HUES64 (cell line): ENCODE results near the gene CFAP46.

Source experiments
- H3K27ac ChIP-seq: 2 replicates; pipeline ENCODE4 v1.7.0; 2013; ENCODE audit warnings: low read depth, low read length, inconsistent platforms
- H3K27me3 ChIP-seq: 2 replicates; pipeline ENCODE4 v1.6.1; 2013; ENCODE audit warnings: mild to moderate bottlenecking, low read length; ENCODE audit not compliant: insufficient read depth
- H3K36me3 ChIP-seq: 2 replicates; pipeline ENCODE4 v1.6.1; 2013; ENCODE audit warnings: mild to moderate bottlenecking, low read length; ENCODE audit not compliant: insufficient read depth
- H3K4me1 ChIP-seq: 2 replicates; pipeline ENCODE4 v1.6.1; 2013; ENCODE audit warnings: mild to moderate bottlenecking, low read length, moderate library complexity; ENCODE audit not compliant: insufficient read depth
- H3K4me3 ChIP-seq: 2 replicates; pipeline ENCODE4 v1.5.1; 2013; ENCODE audit warnings: mild to moderate bottlenecking, low read length, moderate library complexity
- H3K9ac ChIP-seq: 2 replicates; pipeline ENCODE4 v1.6.1; 2013; ENCODE audit warnings: mild to moderate bottlenecking, low read depth, low read length
- H3K9me3 ChIP-seq: 2 replicates; pipeline ENCODE4 v1.6.1; 2013; ENCODE audit warnings: low read depth, low read length; ENCODE audit not compliant: insufficient read depth
- WGBS: fragments of 150-250, 120-280 bp; methylation state at CpG from one replicate; pipeline ENCODE4 v1.1.7; 2013; ENCODE audit warnings: missing lambda C conversion rate; 5-methylcytosine and 5-hydroxymethylcytosine counted together

The CFAP46 gene

GRCh38 chr10:132867801-132868644 lies 74.3 kb downstream of the CFAP46 start:
- H3K9ac ChIP-seq: no peak overlapping the region
- 94% methylated on average over 41 of the region's 41 CpGs for WGBS

DNA sequence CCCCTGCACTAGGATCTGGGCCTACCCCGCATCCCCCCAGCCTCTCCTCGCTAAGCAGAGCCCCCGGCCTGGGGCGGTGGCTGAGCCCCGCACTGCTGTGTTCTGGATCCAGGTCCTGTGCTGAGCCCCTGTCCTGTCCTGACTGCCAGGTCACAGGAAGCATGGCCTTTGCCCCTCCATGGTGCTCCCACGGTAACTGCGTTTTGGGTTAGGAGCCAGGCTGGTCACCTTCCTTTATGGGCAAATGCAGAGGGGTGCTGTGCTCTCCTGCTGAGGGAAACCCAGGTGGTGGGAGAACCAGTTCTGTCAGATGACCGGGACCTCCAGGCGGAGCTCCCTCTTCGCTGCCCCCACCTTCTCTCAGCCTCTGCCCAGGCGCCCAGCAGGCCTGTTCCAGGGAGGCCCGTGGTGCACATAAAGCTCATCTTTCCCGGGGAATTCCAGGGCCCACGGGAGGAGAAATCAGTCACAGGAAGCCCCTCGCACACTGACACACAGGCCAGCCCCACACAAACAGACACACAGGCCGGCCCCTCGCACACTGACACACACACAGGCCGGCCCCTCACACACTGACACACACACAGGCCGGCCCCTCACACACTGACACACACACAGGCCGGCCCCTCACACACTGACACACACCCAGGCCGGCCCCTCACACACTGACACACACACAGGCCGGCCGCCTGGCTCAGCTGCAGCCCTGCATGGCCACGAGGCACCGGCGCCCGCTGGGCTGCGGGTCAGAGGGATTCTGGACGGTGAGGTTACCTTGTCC lies 75.6 kb downstream of the CFAP46 start:
- WGBS: 92% methylated on average over 29 of the region's 29 CpGs
- no peaks in the 10 kb centered on the region for H3K4me1 ChIP-seq

More at GRCh38 chr10:132867801-132868644, 74.3 kb downstream of the CFAP46 start:
- H3K27me3 ChIP-seq: no peaks in the 10 kb centered on the region
- no peaks in the 10 kb centered on the region for H3K4me1 ChIP-seq
- H3K27ac ChIP-seq: no peak overlapping the region
- H3K4me3 ChIP-seq: no peak overlapping the region
- H3K36me3 ChIP-seq: no peaks in the 10 kb centered on the region
- H3K9me3 ChIP-seq: no peaks in the 10 kb centered on the region

DNA sequence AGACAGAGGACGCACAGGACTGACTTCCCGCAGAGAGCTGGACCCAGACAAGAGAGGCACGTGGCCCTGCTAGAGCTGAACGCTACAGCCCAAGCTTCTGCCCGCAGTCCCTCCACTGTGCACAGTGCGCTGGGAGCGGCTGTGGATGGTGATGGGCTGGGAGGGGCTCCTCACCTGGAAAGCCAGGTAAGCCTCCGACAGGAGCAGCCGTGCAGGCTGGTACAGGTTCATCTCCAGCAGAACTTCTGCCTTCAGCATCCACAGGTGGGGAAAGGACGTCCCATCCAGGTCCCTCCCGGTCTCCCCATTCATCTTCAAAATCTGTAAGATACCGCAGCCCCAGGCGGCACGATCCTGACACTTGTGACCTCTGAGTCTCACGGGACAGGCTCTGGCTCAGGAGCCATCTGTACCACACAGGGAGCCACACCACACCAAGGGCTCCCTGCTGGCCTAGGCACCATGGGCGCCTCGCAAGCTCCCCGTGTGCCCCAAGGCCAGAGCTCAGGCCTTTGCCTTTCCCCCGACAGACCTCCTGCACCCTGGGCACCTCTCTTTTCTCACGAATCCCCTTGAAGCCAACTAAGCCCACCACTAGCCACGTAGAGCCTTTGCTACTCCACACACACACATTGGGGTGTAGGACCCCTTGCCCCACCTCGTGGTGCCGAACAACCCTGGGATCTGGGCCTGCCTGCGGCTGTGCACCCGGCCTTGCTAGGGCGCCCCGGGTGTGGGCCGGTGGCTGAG lies 76.3 kb downstream of the CFAP46 start:
- no peaks in the 10 kb centered on the region for H3K4me1 ChIP-seq
- no peaks in the 10 kb centered on the region for H3K9me3 ChIP-seq
- no peaks in the 10 kb centered on the region; the same call in 1 of the 2 replicates for H3K27me3 ChIP-seq
- H3K9ac ChIP-seq: no peak overlapping the region
- no peaks in the 10 kb centered on the region for H3K36me3 ChIP-seq
- 94% methylated on average over 28 of the region's 28 CpGs for WGBS
- H3K27ac ChIP-seq: no peak overlapping the region
- no peak overlapping the region for H3K4me3 ChIP-seq

More for the DNA sequence above, 75.6 kb downstream of the CFAP46 start:
- Histone ChIP-seq H3K4me3 (no peak overlapping the region), H3K27me3 (no peaks in the 10 kb centered on the region; the same call in 1 of the 2 replicates), H3K27ac (no peak overlapping the region), H3K36me3 (no peaks in the 10 kb centered on the region), H3K9ac (no peak overlapping the region), H3K9me3 (no peaks in the 10 kb centered on the region)

- WGBS: 82% methylated on average over 14 of the region's 14 CpGs
- H3K27me3 ChIP-seq: no peaks in the 10 kb centered on the region; the same call in 1 of the 2 replicates
Observed at GRCh38 chr10:132865171-132865631, 77.2 kb downstream of the CFAP46 start.

DNA sequence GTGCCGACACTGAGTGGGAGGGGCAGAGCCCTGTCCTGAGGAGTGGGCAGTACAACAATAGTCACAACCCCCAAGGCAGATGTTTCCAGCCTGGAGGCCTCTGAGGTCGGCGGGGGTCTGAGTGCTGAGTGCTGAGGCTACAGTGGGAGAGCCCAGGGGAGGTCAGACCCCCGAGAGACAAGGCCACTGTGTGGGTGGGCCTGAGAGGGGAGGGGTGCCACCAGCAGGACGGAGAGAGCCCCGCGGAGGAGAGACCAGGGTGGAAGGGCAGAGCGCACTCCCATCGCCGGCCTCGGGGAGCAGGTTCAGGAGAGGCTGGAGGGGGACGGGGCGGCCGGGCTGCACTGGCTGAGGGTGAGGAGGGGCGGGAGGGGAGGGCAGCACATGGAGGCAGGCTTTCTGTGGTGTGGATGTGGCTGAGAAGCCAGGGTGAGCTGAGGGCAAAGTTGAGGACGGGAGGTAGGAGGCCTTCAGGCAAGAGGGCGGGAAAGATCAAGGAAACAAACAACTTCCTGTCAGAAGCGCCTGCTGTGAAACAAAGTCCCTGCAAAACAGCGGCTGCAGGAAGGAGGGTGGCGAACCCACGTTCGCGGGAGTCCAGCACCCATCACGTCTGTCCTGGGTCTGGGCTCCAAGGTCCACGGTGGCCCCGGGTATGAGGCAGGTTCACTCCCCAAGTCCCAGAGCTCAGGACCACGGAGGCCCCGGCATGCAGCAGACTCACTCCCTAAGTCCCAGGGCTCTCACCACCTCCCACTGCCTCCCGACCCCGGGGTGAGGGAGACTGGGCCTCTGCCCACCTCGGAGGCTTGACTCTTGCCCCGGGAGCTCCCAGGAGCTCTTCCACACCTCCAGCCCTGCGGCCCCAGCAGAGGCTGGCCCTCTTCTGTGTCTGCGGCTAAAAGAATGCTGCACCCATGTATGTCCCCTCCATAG lies 79.6 kb downstream of the CFAP46 start:
- Histone ChIP-seq H3K36me3 (no peaks in the 10 kb centered on the region), H3K4me3 (no peak overlapping the region), H3K27me3 (no peaks in the 10 kb centered on the region; the same call in 1 of the 2 replicates), H3K9me3 (no peaks in the 10 kb centered on the region), H3K27ac (no peak overlapping the region), H3K9ac (no peak overlapping the region), H3K4me1 (no peaks in the 10 kb centered on the region)
- 47% methylated on average over 34 of the region's 34 CpGs for WGBS

More at GRCh38 chr10:132865171-132865631, 77.2 kb downstream of the CFAP46 start:
- H3K9ac ChIP-seq: no peak overlapping the region
- no peak overlapping the region for H3K27ac ChIP-seq
- no peaks in the 10 kb centered on the region for H3K9me3 ChIP-seq
- H3K4me1 ChIP-seq: no peaks in the 10 kb centered on the region
- H3K36me3 ChIP-seq: no peaks in the 10 kb centered on the region
- no peak overlapping the region for H3K4me3 ChIP-seq

DNA sequence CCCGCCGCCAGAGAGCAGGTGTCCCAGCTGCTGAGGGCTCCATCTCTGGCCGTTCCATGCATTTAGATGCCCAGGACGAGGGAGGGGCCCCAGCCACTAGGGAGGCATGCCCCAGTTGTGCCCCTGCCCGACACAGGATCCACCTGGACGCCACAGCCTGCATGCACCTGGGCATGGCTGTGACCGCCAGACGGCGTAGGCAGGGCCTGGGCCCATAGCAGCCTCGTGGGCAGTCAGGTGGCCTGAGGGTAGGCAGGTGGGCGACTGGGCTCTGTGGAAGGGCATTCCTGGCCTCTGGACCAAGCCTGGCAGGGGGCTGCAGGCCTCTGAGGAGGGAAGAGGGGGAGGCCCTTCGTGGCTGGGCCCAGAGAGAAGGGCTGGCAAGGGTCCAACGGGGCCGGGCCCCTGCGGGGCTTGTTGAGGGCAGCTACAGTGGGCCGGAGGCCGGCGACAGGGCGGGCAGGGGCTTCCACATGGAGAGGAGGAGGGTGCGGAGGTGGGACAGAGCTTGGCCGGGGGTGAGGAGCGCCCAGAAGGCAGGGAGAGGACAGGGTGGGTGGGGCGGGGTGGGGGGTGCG lies 80.4 kb downstream of the CFAP46 start:
- Histone ChIP-seq H3K4me1 (no peaks in the 10 kb centered on the region), H3K4me3 (no peak overlapping the region), H3K27ac (no peak overlapping the region), H3K27me3 (no peaks in the 10 kb centered on the region; the same call in 1 of the 2 replicates), H3K36me3 (no peaks in the 10 kb centered on the region), H3K9ac (no peak overlapping the region), H3K9me3 (no peaks in the 10 kb centered on the region)
- 85% methylated on average over 24 of the region's 24 CpGs for WGBS

DNA sequence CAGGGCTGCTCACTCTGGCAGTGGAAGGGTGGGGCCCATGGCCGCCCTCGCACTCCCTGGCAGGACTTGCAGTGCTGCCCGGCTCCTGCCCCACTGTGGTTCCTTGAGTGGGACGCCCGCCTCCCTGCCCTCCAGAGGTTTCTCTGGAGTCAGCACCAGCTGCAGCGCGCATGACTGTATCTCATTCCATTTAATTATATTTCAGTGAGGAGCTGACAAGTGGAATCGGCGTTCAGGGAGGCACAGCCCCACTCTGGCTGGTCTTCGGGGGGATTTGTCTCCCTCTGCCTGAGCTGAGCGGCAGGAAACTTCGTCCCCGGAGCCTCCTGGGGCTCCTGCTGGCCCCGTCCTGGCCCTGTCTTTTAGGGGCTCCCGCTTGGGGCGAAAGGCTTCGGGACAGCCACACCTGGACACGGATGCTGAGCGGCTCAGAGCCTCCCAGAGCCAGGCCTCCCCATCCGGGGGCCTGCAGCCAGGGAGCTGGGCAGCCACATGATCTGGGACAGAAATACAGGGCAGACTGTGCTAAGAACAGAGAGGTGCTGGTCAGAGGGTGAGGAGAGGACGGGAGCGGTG lies 81.2 kb downstream of the CFAP46 start:
- Histone ChIP-seq H3K4me3 (no peak overlapping the region), H3K36me3 (no peaks in the 10 kb centered on the region), H3K9me3 (no peaks in the 10 kb centered on the region), H3K9ac (no peak overlapping the region), H3K27ac (no peak overlapping the region), H3K4me1 (no peaks in the 10 kb centered on the region), H3K27me3 (no peaks in the 10 kb centered on the region; the same call in 1 of the 2 replicates)
- WGBS: 92% methylated on average over 22 of the region's 22 CpGs

DNA sequence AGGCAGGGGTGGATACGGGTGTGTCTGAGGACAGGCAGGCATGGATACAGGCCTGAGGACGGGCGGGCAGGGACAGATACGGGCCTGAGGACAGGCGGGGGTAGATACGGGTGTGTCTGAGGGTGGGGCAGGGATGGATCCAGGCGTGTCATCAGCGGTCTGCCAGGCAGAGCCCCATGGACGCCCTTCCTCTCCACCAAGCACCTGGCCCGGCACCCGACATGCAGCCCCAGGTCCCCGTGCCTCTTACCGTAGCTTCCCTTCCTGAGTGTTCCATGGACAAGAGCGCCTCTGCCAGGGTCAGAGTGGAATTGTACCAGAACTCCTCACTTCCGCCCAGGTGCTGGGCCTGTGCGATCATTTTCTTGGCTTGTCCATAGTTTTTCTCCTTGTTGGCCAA lies 81.8 kb downstream of the CFAP46 start:
- no peaks in the 10 kb centered on the region for H3K4me1 ChIP-seq
- no peak overlapping the region for H3K27ac ChIP-seq
- no peak overlapping the region for H3K4me3 ChIP-seq
- H3K36me3 ChIP-seq: no peaks in the 10 kb centered on the region
- no peaks in the 10 kb centered on the region; the same call in 1 of the 2 replicates for H3K27me3 ChIP-seq
- no peak overlapping the region for H3K9ac ChIP-seq
- H3K9me3 ChIP-seq: no peaks in the 10 kb centered on the region
- WGBS: 95% methylated on average over 16 of the region's 16 CpGs

GRCh38 chr10:132859084-132859855 lies 83.1 kb downstream of the CFAP46 start:
- H3K4me3 ChIP-seq: no peak overlapping the region
- no peaks in the 10 kb centered on the region for H3K36me3 ChIP-seq
- no peaks in the 10 kb centered on the region; the same call in 1 of the 2 replicates for H3K27me3 ChIP-seq
- H3K4me1 ChIP-seq: no peaks in the 10 kb centered on the region
- H3K9ac ChIP-seq: no peak overlapping the region
- 93% methylated on average over 32 of the region's 32 CpGs for WGBS
- no peak overlapping the region for H3K27ac ChIP-seq
- no peaks in the 10 kb centered on the region for H3K9me3 ChIP-seq
